Suprapubic skin (tissue), 4 donors: ENCODE data around the gene CCL22.

ENCODE experiments used
- EP300 ChIP-seq: sonication (generic); formaldehyde crosslinking; IDR thresholded peaks from one replicate; pipeline ENCODE4 v1.6.1; 2017; ENCODE audit warnings: antibody characterized with exemption
- POLR2A ChIP-seq, 2 donors: fragments of 450-650 bp; IDR thresholded peaks; one replicate each; pipeline ENCODE4 v1.6.1; 2017; ENCODE audit warnings: antibody characterized with exemption in 2 of 2, mild to moderate bottlenecking in 2 of 2, moderate library complexity in 2 of 2
- POLR2AphosphoS5 ChIP-seq, 3 donors: sonication (generic); formaldehyde crosslinking; IDR thresholded peaks; one replicate each; pipeline ENCODE4 v1.6.1; 2017; ENCODE audit warnings: antibody characterized with exemption in 3 of 3
- TF ChIP-seq, protein P1 (sequence below), 2 donors: fragments of 200-600 bp in 1 of 2; fragments of 450-650 bp in 1 of 2; sonication (generic) in 1 of 2; IDR thresholded peaks; one replicate each; pipeline ENCODE4 v1.5.1; 2016 to 2019; ENCODE audit warnings: antibody characterized with exemption in 2 of 2, mild to moderate bottlenecking in 1 of 2, moderate library complexity in 1 of 2

DNA sequence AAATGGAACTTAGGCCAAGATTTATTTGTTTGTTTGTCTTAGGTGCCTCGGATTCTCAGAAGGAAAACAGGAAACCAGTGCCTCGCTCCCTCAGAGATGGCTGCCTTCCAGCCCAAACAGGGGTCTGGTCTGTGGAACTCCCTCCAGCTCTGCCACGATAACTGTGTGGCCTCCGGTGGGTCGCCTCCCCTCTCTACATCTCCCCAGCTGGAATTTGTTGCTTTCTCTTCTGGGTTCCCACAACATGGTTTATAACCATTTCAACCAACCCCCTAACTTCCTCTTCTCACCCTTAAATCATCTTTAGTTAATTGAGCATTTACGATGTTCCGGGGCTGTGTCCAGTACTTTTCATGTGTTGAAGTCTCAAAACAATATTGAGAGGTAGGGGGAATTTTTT lies 43.2 kb upstream of the CCL22 start:
- TF ChIP-seq EP300 (no peak), POLR2AphosphoS5 (IDR thresholded peaks at IDR 0.05) (no peak), POLR2A (IDR thresholded peaks at IDR 0.05) (no peak)
- TF ChIP-seq, protein P1, sequence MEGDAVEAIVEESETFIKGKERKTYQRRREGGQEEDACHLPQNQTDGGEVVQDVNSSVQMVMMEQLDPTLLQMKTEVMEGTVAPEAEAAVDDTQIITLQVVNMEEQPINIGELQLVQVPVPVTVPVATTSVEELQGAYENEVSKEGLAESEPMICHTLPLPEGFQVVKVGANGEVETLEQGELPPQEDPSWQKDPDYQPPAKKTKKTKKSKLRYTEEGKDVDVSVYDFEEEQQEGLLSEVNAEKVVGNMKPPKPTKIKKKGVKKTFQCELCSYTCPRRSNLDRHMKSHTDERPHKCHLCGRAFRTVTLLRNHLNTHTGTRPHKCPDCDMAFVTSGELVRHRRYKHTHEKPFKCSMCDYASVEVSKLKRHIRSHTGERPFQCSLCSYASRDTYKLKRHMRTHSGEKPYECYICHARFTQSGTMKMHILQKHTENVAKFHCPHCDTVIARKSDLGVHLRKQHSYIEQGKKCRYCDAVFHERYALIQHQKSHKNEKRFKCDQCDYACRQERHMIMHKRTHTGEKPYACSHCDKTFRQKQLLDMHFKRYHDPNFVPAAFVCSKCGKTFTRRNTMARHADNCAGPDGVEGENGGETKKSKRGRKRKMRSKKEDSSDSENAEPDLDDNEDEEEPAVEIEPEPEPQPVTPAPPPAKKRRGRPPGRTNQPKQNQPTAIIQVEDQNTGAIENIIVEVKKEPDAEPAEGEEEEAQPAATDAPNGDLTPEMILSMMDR (IDR thresholded peaks at IDR 0.05): no peak
